SKM-1 treated with dmso at 0.1 percent for 144 hours (cell line): ENCODE data around the gene PINLYP.

Experiments used
- DNase-seq: peaks from one replicate; lab custom pipeline; 2025; ENCODE audit not compliant: unreplicated experiment; lab: John Stamatoyannopoulos, UW

PINLYP gene

GRCh38 chr19:43628646-43629326, 53.2 kb downstream of the PINLYP start:
- DNase-seq: no peak

GRCh38 chr19:43631491-43631890, 55.9 kb downstream of the PINLYP start:
- no peak for DNase-seq
